Globus pallidus (tissue), 1 donor: Measurements from ENCODE around the gene CCDC150.
A peak's percentile ranks its signal among the peaks of the same experiment; 100 is the strongest.
"Not testable (repeated sequence)": the region's sequence is repeated elsewhere in the genome, so short reads cannot be mapped to it uniquely, and the experiment has no call there.

Source experiments
- DNase-seq: peaks from one replicate; pipeline ENCODE4 v3.0.0-alpha.2; 2015; ENCODE audit warnings: low spot score

Gene CCDC150

GRCh38 chr2:196711625-196712024, 72.1 kb downstream of the CCDC150 start:
- no peak for DNase-seq

GRCh38 chr2:196712867-196713266, 73.4 kb downstream of the CCDC150 start:
- DNase-seq: no peak

- DNase-seq: no peak
Measured at GRCh38 chr2:196718419-196719109, 79.0 kb downstream of the CCDC150 start.

- no peak for DNase-seq
Measured at GRCh38 chr2:196719110-196719872, 79.8 kb downstream of the CCDC150 start.

GRCh38 chr2:196723571-196723970, 84.1 kb downstream of the CCDC150 start:
- no peak for DNase-seq

- DNase-seq: no peak
Measured at GRCh38 chr2:196725218-196725617, 85.7 kb downstream of the CCDC150 start.

GRCh38 chr2:196725882-196726281, 86.4 kb downstream of the CCDC150 start:
- DNase-seq: no peak

- DNase-seq: no peak
Measured at GRCh38 chr2:196729418-196729817, 89.9 kb downstream of the CCDC150 start.

GRCh38 chr2:196736646-196737045, 97.1 kb downstream of the CCDC150 start:
- not testable (repeated sequence) for DNase-seq

- no peak for DNase-seq
Measured at GRCh38 chr2:196737046-196737445, 97.5 kb downstream of the CCDC150 start.

GRCh38 chr2:196739031-196739430, 99.5 kb downstream of the CCDC150 start:
- DNase-seq: no peak

- no peak for DNase-seq
Measured at GRCh38 chr2:196742216-196742615, 102.7 kb downstream of the CCDC150 start.

- no peak for DNase-seq
Measured at GRCh38 chr2:196742685-196743084, 103.2 kb downstream of the CCDC150 start.

GRCh38 chr2:196743165-196743564, 103.7 kb downstream of the CCDC150 start:
- no peak for DNase-seq

- DNase-seq: no peak
Measured at GRCh38 chr2:196745711-196746110, 106.2 kb downstream of the CCDC150 start.

GRCh38 chr2:196747400-196747799, 107.9 kb downstream of the CCDC150 start:
- no peak for DNase-seq

GRCh38 chr2:196748123-196748522, 108.6 kb downstream of the CCDC150 start:
- no peak for DNase-seq

- DNase-seq: no peak
Measured at GRCh38 chr2:196750291-196750923, 110.9 kb downstream of the CCDC150 start.

- DNase-seq: peak; percentile 54
Measured at GRCh38 chr2:196750977-196751631, 111.6 kb downstream of the CCDC150 start.

- peak; percentile 18 for DNase-seq
Measured at GRCh38 chr2:196758474-196759377, 119.2 kb downstream of the CCDC150 start.

GRCh38 chr2:196759378-196759706, 119.8 kb downstream of the CCDC150 start:
- no peak for DNase-seq

GRCh38 chr2:196767101-196767500, 127.6 kb downstream of the CCDC150 start:
- no peak for DNase-seq
